Suprapubic skin (tissue), 4 donors: ENCODE results near the gene FYN.

Source experiments
- CTCF ChIP-seq, 2 donors: fragments of 200-600 bp in 1 of 2; fragments of 450-650 bp in 1 of 2; sonication (generic) in 1 of 2; IDR thresholded peaks; one replicate each; pipeline ENCODE4 v1.5.1; 2016 to 2019; ENCODE audit warnings: antibody characterized with exemption in 2 of 2, mild to moderate bottlenecking in 1 of 2, moderate library complexity in 1 of 2
- EP300 ChIP-seq: sonication (generic); formaldehyde crosslinking; IDR thresholded peaks from one replicate; pipeline ENCODE4 v1.6.1; 2017; ENCODE audit warnings: antibody characterized with exemption
- POLR2A ChIP-seq, 2 donors: fragments of 450-650 bp; IDR thresholded peaks; one replicate each; pipeline ENCODE4 v1.6.1; 2017; ENCODE audit warnings: antibody characterized with exemption in 2 of 2, mild to moderate bottlenecking in 2 of 2, moderate library complexity in 2 of 2
- POLR2AphosphoS5 ChIP-seq, 3 donors: sonication (generic); formaldehyde crosslinking; IDR thresholded peaks; one replicate each; pipeline ENCODE4 v1.6.1; 2017; ENCODE audit warnings: antibody characterized with exemption in 3 of 3

GRCh38 chr6:111667931-111668330 lies 205.3 kb downstream of the FYN start:
- TF ChIP-seq POLR2A (IDR thresholded peaks at IDR 0.05) (no peak), CTCF (IDR thresholded peaks at IDR 0.05) (no peak), POLR2AphosphoS5 (IDR thresholded peaks at IDR 0.05) (no peak), EP300 (no peak)
